ENCODE results near the gene ZBTB7C. TPM values are rescaled to one million over a fixed set of nuclear protein-coding genes. Genes with fewer than 3 reads are reported as not detected.

The ZBTB7C gene
- total RNA-seq, 4 donors from 2014 or later: 5.0 to 14.1 (median 13.3) TPM

DNA sequence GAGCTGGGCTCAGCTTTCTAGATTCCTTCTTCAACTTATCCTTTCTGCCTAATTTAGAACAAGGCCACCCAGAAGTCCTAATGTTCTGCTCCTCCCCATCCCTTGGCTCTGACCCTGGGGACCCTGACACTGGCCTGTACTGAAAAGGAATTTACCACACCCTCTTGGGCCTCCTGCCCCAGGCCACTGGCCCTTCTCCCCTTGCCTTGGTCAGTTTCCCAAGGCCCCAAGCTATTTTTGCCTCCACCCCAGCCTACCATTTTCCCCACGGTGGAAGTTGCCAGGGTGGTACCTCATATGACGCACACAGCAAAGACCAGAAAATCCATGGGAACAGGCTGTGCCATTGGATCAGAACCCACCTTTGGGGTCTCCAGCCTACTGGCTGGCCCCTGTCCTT, 72.1 kb downstream of the ZBTB7C start:
- TF ChIP-seq, protein P1, sequence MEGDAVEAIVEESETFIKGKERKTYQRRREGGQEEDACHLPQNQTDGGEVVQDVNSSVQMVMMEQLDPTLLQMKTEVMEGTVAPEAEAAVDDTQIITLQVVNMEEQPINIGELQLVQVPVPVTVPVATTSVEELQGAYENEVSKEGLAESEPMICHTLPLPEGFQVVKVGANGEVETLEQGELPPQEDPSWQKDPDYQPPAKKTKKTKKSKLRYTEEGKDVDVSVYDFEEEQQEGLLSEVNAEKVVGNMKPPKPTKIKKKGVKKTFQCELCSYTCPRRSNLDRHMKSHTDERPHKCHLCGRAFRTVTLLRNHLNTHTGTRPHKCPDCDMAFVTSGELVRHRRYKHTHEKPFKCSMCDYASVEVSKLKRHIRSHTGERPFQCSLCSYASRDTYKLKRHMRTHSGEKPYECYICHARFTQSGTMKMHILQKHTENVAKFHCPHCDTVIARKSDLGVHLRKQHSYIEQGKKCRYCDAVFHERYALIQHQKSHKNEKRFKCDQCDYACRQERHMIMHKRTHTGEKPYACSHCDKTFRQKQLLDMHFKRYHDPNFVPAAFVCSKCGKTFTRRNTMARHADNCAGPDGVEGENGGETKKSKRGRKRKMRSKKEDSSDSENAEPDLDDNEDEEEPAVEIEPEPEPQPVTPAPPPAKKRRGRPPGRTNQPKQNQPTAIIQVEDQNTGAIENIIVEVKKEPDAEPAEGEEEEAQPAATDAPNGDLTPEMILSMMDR (IDR thresholded peaks at IDR 0.05): no peak
- ATAC-seq (ENCODE audit: low FRiP score) (no peak), DNase-seq (ENCODE audit: low spot score) (no peak)

DNA sequence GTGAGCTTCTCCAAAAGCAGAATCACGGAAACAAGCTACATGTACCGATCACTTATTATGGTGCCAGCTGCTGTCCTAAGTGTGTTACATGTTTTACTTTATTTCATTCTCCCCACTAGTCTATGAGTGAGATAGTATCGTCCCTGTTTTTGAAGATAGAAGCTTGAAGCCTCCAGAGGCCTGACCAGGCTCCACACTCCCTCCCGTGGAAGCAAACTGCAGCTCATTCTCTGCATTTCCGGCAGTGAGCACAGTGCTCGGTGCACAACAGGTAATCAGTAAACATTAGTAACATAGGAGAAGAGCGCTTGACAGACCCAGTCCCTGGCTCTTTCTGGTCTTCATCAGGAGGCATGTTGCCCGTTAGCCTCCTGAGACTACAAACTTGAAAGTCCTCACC, 72.9 kb downstream of the ZBTB7C start:
- ATAC-seq (ENCODE audit: low FRiP score): peak; percentile 81
- TF ChIP-seq, protein P1 (IDR thresholded peaks at IDR 0.05): no peak

DNA sequence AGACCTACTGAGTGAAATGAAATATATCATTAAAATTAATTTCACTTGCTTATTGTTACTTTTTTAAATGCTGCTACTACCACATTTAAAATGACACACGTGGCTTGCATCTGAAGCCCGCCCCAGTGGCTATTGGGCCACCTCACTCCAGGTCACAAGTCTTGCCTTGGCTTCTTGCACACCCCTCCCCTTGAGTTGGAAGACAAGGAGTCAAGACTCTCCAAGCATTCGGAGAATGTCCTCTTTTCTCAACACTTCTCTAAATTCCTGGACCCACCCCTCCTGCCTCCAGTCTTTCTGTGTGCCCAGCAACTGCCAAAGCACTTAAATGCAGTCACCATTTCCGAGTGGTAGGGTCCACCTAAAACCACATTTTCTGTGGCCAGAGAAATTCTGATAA, 73.4 kb downstream of the ZBTB7C start:
- TF ChIP-seq, protein P1 (IDR thresholded peaks at IDR 0.05): no peak
- DNase-seq (ENCODE audit: low spot score) (no peak), ATAC-seq (ENCODE audit: low FRiP score) (peak; percentile 12)

More for the DNA sequence above, 72.9 kb downstream of the ZBTB7C start:
- DNase-seq (ENCODE audit: low spot score): no peak

DNA sequence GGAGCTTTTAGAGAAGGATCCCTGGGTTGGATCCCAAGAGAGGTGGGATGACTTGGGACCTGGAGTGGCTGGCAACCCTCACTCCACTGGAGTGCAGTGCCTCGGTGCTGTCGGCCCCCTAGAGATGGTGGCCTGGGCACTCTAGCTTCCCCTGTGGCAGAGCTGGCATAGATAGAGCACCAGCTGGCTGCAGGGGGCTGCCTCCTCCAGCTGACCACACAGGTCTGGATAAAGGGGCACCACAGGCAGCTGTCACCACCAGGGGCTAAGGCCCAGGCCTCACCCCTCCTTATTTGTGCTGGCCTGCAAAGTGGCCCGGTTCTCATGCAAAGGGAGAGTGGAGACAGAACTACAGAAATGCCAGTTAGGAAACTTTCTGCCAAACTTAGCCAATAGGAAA, 74.3 kb downstream of the ZBTB7C start:
- ATAC-seq (ENCODE audit: low FRiP score) (no peak), DNase-seq (ENCODE audit: low spot score) (no peak)
- TF ChIP-seq, protein P1 (IDR thresholded peaks at IDR 0.05): no peak

DNA sequence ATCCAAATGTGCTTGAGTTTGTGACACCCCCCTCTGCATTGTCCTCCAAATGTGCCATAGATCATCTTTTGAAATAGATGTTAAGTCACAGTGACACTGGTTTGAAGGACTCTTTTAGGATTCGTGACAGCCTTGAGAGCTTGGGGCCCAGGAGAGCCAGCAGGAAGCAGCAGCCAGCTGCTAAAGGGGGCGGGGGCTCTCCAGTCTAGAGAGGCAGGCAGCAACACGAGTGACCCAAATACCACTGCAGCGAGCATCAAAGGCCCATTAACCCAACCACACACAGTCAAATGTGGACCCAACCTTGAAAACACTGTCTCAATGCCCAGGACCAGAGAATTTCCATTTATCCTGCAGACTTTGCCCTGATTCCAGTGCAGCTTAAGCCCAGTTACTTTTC, 75.6 kb downstream of the ZBTB7C start:
- TF ChIP-seq, protein P1 (IDR thresholded peaks at IDR 0.05): no peak
- no peak for ATAC-seq (ENCODE audit: low FRiP score)
- no peak for DNase-seq (ENCODE audit: low spot score)

DNA sequence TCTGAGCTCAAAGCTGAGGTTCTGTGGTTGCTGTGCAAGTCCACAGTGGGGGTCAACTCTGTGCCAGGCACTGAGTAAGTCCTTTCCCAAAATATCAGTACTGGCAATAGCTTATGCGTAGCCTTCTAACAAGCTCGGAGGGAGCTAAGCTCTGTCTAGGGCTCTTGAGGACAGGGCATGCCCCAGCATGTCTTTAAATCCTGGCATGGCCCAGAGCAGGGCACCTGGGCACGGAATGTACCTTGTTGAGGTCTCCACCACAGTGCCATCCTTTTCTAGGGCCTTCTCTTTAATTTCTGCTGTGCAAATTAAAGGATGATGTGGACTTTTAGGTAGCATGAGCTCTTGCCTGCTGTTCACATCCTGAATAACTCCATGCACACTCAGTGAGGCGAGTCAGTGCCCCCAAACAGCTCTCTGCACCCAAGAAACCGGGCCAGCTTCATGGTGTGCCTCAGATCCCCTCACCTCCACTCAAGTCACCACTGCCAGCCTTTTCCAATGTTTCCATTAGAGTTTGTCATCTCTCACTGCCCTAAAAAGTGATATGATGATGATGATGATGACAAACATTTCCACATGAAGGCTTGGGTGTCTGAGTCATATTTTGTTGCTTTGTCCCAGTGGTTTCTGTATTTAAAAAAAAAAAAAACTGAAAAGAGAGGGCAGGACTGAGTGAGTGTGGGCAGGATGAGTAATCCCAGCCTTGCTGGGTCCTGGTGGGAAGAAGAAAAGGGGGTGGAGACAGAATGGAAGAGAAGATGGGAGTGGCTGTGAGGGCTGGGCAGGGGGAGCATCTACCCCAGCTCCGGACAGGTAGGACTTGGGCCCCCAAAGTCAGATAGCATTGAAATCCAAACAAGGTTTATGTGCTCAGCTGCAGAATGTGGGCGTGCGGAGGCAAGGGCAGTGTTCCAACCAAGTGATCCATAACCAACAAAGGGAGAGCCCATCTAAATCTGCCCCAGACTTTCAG, 78.9 kb downstream of the ZBTB7C start:
- no peak for DNase-seq (ENCODE audit: low spot score)
- TF ChIP-seq, protein P1 (IDR thresholded peaks at IDR 0.05): no peak
- ATAC-seq (ENCODE audit: low FRiP score): peak; percentile 65
